Lung (tissue), 12 donors: ENCODE measurements around the gene BRD3OS. TPM values are rescaled to one million over a fixed set of nuclear protein-coding genes. Genes with fewer than 3 reads are reported as not detected.

Experiments used
- ATAC-seq: fragments of 200-7000 bp; cut with Tn5 transposase; one replicate; pipeline ENCODE4 v1.9.1; 2020; ENCODE audit warnings: moderate number of reproducible peaks; ENCODE audit not compliant: insufficient read depth, low FRiP score
- DNase-seq, 3 donors: peaks; one replicate each; pipeline ENCODE4 v3.0.0-alpha.2; 2013 to 2017
- H3K27ac ChIP-seq, 2 donors: one replicate each; pipeline ENCODE4 v1.5.1; 2013; ENCODE audit warnings: mild to moderate bottlenecking in 2 of 2, moderate library complexity in 2 of 2, control low read depth in 1 of 2, inconsistent platforms in 1 of 2, low read depth in 1 of 2, low read length in 1 of 2
- H3K27me3 ChIP-seq, 3 donors: one replicate each; pipeline ENCODE4 v1.5.1; 2013; ENCODE audit warnings: low read length in 2 of 3; ENCODE audit not compliant: control insufficient read depth in 3 of 3, insufficient read depth in 3 of 3
- H3K36me3 ChIP-seq, 4 donors: one replicate each; pipeline ENCODE4 v1.5.1; 2013; ENCODE audit warnings: low read length in 4 of 4, mild to moderate bottlenecking in 1 of 4, moderate library complexity in 1 of 4; ENCODE audit not compliant: control insufficient read depth in 4 of 4, insufficient read depth in 4 of 4
- H3K4me1 ChIP-seq, 5 donors: one replicate each; pipeline ENCODE4 v1.5.1; 2013; ENCODE audit warnings: low read length in 5 of 5, mild to moderate bottlenecking in 2 of 5, moderate library complexity in 1 of 5; ENCODE audit not compliant: control insufficient read depth in 5 of 5, insufficient read depth in 5 of 5
- H3K4me3 ChIP-seq: one replicate; pipeline ENCODE4 v1.5.1; 2013; ENCODE audit warnings: mild to moderate bottlenecking, control low read depth, moderate library complexity
- H3K9ac ChIP-seq, 2 donors: one replicate each; pipeline ENCODE4 v1.5.1; 2013; ENCODE audit warnings: low read length in 2 of 2, control low read depth in 1 of 2; ENCODE audit not compliant: insufficient read depth in 1 of 2
- H3K9me3 ChIP-seq, 4 donors: one replicate each; pipeline ENCODE4 v1.5.1; 2013; ENCODE audit warnings: low read length in 3 of 4, mild to moderate bottlenecking in 1 of 4, moderate library complexity in 1 of 4; ENCODE audit not compliant: control insufficient read depth in 4 of 4, insufficient read depth in 3 of 4
- CTCF ChIP-seq: IDR thresholded peaks from 2 replicates; pipeline ENCODE4 v1.5.1; 2012; ENCODE audit warnings: mild to moderate bottlenecking; ENCODE audit errors: control extremely low read depth, extremely low read depth
- WGBS, 2 donors: extraction: QIAGEN DNeasy Blood & Tissue Kit; methylation state at CpG; one replicate each; pipeline ENCODE4 v1.1.7; 2013; 5-methylcytosine and 5-hydroxymethylcytosine counted together
- polyA plus RNA-seq, 2 donors: library from polyadenylated mRNA; stranded (reverse); fragments of 200-250 nt; gene quantifications; one replicate each; pipeline ENCODE4 v1.2.1, GENCODE V29; 2013
- total RNA-seq, 2 donors: library from RNA; depleted of rRNA in 1 of 2; stranded (reverse); fragments of >200 nt in 1 of 2; gene quantifications; one replicate each; pipeline ENCODE4 v1.2.1, GENCODE V29; 2014 to 2021
- donor health status: control.
- donor health status: control.
- donor health status: Bipolar disorder and iron deficiency.
- donor health status: healthy.
- donor health status: DM: yes; HTN: yes; CAD: no.

BRD3OS gene
- total and polyA plus RNA-seq, 4 donors: 7.1 to 20.7 (median 14.9) TPM

GRCh38 chr9:133980864-133981588 is 44.3 kb upstream of the BRD3OS start:
- ATAC-seq (no peak), DNase-seq (peak in 1 of 3 donors; percentile 12)
- H3K9me3 ChIP-seq: no peaks in the 10 kb centered on the region
- WGBS, 2 donors: 84 to 87% methylated on average over 23 to 25 of the region's 25 CpGs
- H3K4me3 ChIP-seq: no peak overlapping the region
- no peak for TF ChIP-seq CTCF
- H3K27me3 ChIP-seq: no peaks in the 10 kb centered on the region
- peak overlapping the region in 1 of 2 donors; percentile 32 for H3K27ac ChIP-seq
- H3K36me3 ChIP-seq: no peaks in the 10 kb centered on the region
- H3K9ac ChIP-seq: no peak overlapping the region
- peaks cover 0 to 48% (median 15%) of the 10 kb centered on the region in 5 donors for H3K4me1 ChIP-seq

GRCh38 chr9:133981589-133981957 is 43.7 kb upstream of the BRD3OS start:
- H3K9me3 ChIP-seq: no peaks in the 10 kb centered on the region
- H3K36me3 ChIP-seq: peaks cover 0 to 2% (median 0%) of the 10 kb centered on the region in 4 donors
- no peak overlapping the region for H3K27ac ChIP-seq
- no peak for TF ChIP-seq CTCF
- ATAC-seq (no peak), DNase-seq (peak in 1 of 3 donors; percentile 9)
- H3K9ac ChIP-seq: no peak overlapping the region
- H3K4me3 ChIP-seq: no peak overlapping the region
- H3K4me1 ChIP-seq: peaks cover 0 to 48% (median 15%) of the 10 kb centered on the region in 5 donors
- 92 to 93% methylated on average over 14 of the region's 14 CpGs for WGBS, 2 donors
- H3K27me3 ChIP-seq: no peaks in the 10 kb centered on the region

- no peaks in the 10 kb centered on the region for H3K9me3 ChIP-seq
- no peak overlapping the region for H3K9ac ChIP-seq
- no peak for ATAC-seq
- H3K27ac ChIP-seq: no peak overlapping the region
- H3K4me1 ChIP-seq: peaks cover 0 to 44% (median 15%) of the 10 kb centered on the region in 5 donors
- H3K4me3 ChIP-seq: no peak overlapping the region
- no peak for TF ChIP-seq CTCF
- 88 to 90% methylated on average over 27 to 28 of the region's 28 CpGs for WGBS, 2 donors
- peak in 1 of 3 donors; percentile 11 for DNase-seq
- H3K27me3 ChIP-seq: no peaks in the 10 kb centered on the region
- peaks cover 0 to 2% (median 0%) of the 10 kb centered on the region in 4 donors for H3K36me3 ChIP-seq
Measured at GRCh38 chr9:133981958-133982681, 43.2 kb upstream of the BRD3OS start.
